ENCODE results near the gene YWHAQ. TPM values are rescaled to one million over a fixed set of nuclear protein-coding genes. Genes with fewer than 3 reads are reported as not detected.

The YWHAQ gene
- polyA plus RNA-seq, 1 of the 3 experiments (the other 2 are of a cell fraction) = 240 TPM

GRCh38 chr2:9656270-9656766 lies 25.5 kb upstream of the YWHAQ start:
- Histone ChIP-seq H3K9me3 (no peaks in the 10 kb centered on the region), H3K4me2 (peak overlapping the region; percentile 77), H3K27ac (ENCODE audit: low read depth in 2 of 2, low read length in 1 of 2) (peak overlapping the region in 1 of 2 experiments; percentile 98; a peak in 2 of 4 replicates), H3K79me2 (ENCODE audit: insufficient read depth) (no peaks in the 10 kb centered on the region), H3K36me3 (replicated peaks in 1 of 2; ENCODE audit: control insufficient read depth in 1 of 2, insufficient read depth in 2 of 2, low read length in 1 of 2) (no peaks in the 10 kb centered on the region), H3F3A (replicated peaks; ENCODE audit: insufficient read depth) (peaks cover 30% of the 10 kb centered on the region), H3K27me3 (ENCODE audit: insufficient read depth) (no peaks in the 10 kb centered on the region), H2AFZ (ENCODE audit: low read depth) (peak overlapping the region; percentile 65), H4K20me1 (ENCODE audit: insufficient read depth) (no peaks in the 10 kb centered on the region), H3K4me3 (ENCODE audit: low read depth in 2 of 2, low read length in 1 of 2) (peak overlapping the region in 1 of 2 experiments; percentile 26; a peak in 2 of 4 replicates), H3K9ac (peak overlapping the region; percentile 70), H3K4me1 (ENCODE audit: control insufficient read depth in 1 of 2, insufficient read depth in 2 of 2, low read depth in 1 of 2, low read length in 1 of 2) (peaks cover 7 to 40% of the 10 kb centered on the region in 2 experiments; a peak in 3 of 4 replicates), H3K9me2 (no peaks in the 10 kb centered on the region)
- WGBS (ENCODE audit: low lambda C conversion rate) = 41% methylated on average over 11 of the region's 11 CpGs
- no peak for DNase-seq
- CTCF ChIA-PET = interaction anchor here (1.8 to 2.3 kb wide), 3 partner anchors 8 to 19 kb away, joined by 4 to 7 read pairs (median 5); no protein-coding TSS in a partner anchor
- POLR2A ChIA-PET = no interaction called here
- TF ChIP-seq GATA2 (CRISPR knock-in tag; IDR thresholded peaks at IDR 0.05) (no peak), FOXM1 (IDR thresholded peaks at IDR 0.05; ENCODE audit: low read depth) (0 out of 2 replicates have a peak, but pooled peaks have one; percentile 20), EZH2phosphoT487 (IDR thresholded peaks at IDR 0.05; ENCODE audit: borderline replicate concordance, low read depth) (no peak), YY1 (IDR thresholded peaks at IDR 0.05; ENCODE audit: low read depth) (no peak), RFX5 (IDR thresholded peaks at IDR 0.05; ENCODE audit: low read length) (no peak), MEF2A (IDR thresholded peaks at IDR 0.05; ENCODE audit: borderline replicate concordance, low read depth) (peak; percentile 68; the same call in 1 of the 2 replicates), RAD21 (IDR thresholded peaks at IDR 0.05; ENCODE audit: low read length) (no peak), TCF12 (IDR thresholded peaks at IDR 0.05) (peak; percentile 95), NRF1 (IDR thresholded peaks at IDR 0.05; ENCODE audit: low read depth, low read length) (no peak), SIN3A (IDR thresholded peaks at IDR 0.05; ENCODE audit: borderline replicate concordance, low read depth, low read length) (peak; percentile 61; the same call in 1 of the 2 replicates), TAF1 (IDR thresholded peaks at IDR 0.05; ENCODE audit: borderline replicate concordance, low read depth, low read length) (peak; percentile 20; the same call in 1 of the 2 replicates), MXI1 (IDR thresholded peaks at IDR 0.05; ENCODE audit: low read depth, low read length) (no peak), EP300 (IDR thresholded peaks at IDR 0.05; ENCODE audit: borderline replicate concordance in 1 of 2, low read depth in 1 of 2, low read length in 1 of 2) (peak; percentile 8 to 91; a peak in 2 of 4 replicates), USF1 (IDR thresholded peaks at IDR 0.05; ENCODE audit: borderline replicate concordance, low read depth) (no peak), NFIC (IDR thresholded peaks at IDR 0.05; ENCODE audit: borderline replicate concordance) (peak; percentile 78), ELF1 (IDR thresholded peaks at IDR 0.05) (peak; percentile 43; the same call in 1 of the 2 replicates), RCOR1 (IDR thresholded peaks at IDR 0.05; ENCODE audit: low read length) (no peak), FOSL2 (IDR thresholded peaks at IDR 0.05; ENCODE audit: borderline replicate concordance, low read depth) (peak; percentile 97), GABPA (IDR thresholded peaks at IDR 0.05; ENCODE audit: low read depth) (no peak), RXRA (IDR thresholded peaks at IDR 0.05; ENCODE audit: borderline replicate concordance, low read depth) (peak; percentile 99)
- TF ChIP-seq, protein P1, sequence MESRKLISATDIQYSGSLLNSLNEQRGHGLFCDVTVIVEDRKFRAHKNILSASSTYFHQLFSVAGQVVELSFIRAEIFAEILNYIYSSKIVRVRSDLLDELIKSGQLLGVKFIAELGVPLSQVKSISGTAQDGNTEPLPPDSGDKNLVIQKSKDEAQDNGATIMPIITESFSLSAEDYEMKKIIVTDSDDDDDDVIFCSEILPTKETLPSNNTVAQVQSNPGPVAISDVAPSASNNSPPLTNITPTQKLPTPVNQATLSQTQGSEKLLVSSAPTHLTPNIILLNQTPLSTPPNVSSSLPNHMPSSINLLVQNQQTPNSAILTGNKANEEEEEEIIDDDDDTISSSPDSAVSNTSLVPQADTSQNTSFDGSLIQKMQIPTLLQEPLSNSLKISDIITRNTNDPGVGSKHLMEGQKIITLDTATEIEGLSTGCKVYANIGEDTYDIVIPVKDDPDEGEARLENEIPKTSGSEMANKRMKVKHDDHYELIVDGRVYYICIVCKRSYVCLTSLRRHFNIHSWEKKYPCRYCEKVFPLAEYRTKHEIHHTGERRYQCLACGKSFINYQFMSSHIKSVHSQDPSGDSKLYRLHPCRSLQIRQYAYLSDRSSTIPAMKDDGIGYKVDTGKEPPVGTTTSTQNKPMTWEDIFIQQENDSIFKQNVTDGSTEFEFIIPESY (IDR thresholded peaks at IDR 0.05; ENCODE audit: borderline replicate concordance, low read depth) = peak; percentile 68; the same call in 1 of the 2 replicates
- TF ChIP-seq, protein P2, sequence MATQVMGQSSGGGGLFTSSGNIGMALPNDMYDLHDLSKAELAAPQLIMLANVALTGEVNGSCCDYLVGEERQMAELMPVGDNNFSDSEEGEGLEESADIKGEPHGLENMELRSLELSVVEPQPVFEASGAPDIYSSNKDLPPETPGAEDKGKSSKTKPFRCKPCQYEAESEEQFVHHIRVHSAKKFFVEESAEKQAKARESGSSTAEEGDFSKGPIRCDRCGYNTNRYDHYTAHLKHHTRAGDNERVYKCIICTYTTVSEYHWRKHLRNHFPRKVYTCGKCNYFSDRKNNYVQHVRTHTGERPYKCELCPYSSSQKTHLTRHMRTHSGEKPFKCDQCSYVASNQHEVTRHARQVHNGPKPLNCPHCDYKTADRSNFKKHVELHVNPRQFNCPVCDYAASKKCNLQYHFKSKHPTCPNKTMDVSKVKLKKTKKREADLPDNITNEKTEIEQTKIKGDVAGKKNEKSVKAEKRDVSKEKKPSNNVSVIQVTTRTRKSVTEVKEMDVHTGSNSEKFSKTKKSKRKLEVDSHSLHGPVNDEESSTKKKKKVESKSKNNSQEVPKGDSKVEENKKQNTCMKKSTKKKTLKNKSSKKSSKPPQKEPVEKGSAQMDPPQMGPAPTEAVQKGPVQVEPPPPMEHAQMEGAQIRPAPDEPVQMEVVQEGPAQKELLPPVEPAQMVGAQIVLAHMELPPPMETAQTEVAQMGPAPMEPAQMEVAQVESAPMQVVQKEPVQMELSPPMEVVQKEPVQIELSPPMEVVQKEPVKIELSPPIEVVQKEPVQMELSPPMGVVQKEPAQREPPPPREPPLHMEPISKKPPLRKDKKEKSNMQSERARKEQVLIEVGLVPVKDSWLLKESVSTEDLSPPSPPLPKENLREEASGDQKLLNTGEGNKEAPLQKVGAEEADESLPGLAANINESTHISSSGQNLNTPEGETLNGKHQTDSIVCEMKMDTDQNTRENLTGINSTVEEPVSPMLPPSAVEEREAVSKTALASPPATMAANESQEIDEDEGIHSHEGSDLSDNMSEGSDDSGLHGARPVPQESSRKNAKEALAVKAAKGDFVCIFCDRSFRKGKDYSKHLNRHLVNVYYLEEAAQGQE (IDR thresholded peaks at IDR 0.05; ENCODE audit: low read depth, low read length) = 0 out of 2 replicates have a peak, but pooled peaks have one; percentile 29
- TF ChIP-seq, protein P3, sequence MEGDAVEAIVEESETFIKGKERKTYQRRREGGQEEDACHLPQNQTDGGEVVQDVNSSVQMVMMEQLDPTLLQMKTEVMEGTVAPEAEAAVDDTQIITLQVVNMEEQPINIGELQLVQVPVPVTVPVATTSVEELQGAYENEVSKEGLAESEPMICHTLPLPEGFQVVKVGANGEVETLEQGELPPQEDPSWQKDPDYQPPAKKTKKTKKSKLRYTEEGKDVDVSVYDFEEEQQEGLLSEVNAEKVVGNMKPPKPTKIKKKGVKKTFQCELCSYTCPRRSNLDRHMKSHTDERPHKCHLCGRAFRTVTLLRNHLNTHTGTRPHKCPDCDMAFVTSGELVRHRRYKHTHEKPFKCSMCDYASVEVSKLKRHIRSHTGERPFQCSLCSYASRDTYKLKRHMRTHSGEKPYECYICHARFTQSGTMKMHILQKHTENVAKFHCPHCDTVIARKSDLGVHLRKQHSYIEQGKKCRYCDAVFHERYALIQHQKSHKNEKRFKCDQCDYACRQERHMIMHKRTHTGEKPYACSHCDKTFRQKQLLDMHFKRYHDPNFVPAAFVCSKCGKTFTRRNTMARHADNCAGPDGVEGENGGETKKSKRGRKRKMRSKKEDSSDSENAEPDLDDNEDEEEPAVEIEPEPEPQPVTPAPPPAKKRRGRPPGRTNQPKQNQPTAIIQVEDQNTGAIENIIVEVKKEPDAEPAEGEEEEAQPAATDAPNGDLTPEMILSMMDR (IDR thresholded peaks at IDR 0.05) = no peak
- TF ChIP-seq, protein P4, sequence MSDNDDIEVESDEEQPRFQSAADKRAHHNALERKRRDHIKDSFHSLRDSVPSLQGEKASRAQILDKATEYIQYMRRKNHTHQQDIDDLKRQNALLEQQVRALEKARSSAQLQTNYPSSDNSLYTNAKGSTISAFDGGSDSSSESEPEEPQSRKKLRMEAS (IDR thresholded peaks at IDR 0.05; ENCODE audit: low read depth) = peak; percentile 81

All from SK-N-SH (cell line).